Activated CD4-positive, alpha-beta T cell treated with anti-CD3 and anti-CD28 coated beads, Interleukin-2, amount 10 ng/mL, durations not matched to agents 7 days and 5 days (primary cell): Measurements from ENCODE around the gene SAYSD1. TPM values are rescaled to one million over a fixed set of nuclear protein-coding genes. Genes with fewer than 3 reads are reported as not detected.

Experiments
- CTCF ChIA-PET: fragments of 350-600 bp; sonication (Branson Sonifier 250); formaldehyde crosslinking; loops from one replicate; lab custom pipeline; 2021; ENCODE audit warnings: antibody characterized with exemption; lab: Charles Lee
- POLR2A ChIA-PET: fragments of 350-600 bp; sonication (Branson Sonifier 250); formaldehyde crosslinking; loops from one replicate; lab custom pipeline; 2021; ENCODE audit warnings: antibody characterized with exemption; lab: Charles Lee
- DNase-seq: peaks from one replicate; pipeline ENCODE4 v3.0.0-alpha.2; 2020
- H3K27ac Mint-ChIP-seq: one replicate; pipeline ENCODE4 v1.8.0; 2021; ENCODE audit warnings: mild to moderate bottlenecking, moderate library complexity, mixed read lengths
- H3K27me3 Mint-ChIP-seq: one replicate; pipeline ENCODE4 v1.8.0; 2021; ENCODE audit warnings: mixed read lengths
- H3K36me3 Mint-ChIP-seq: one replicate; pipeline ENCODE4 v1.8.0; 2021; ENCODE audit warnings: low read depth, mixed read lengths
- H3K4me1 Mint-ChIP-seq: one replicate; pipeline ENCODE4 v1.8.0; 2021; ENCODE audit warnings: mixed read lengths
- H3K4me3 Mint-ChIP-seq: one replicate; pipeline ENCODE4 v1.8.0; 2021; ENCODE audit warnings: mild to moderate bottlenecking, moderate library complexity, mixed read lengths
- H3K9me3 Mint-ChIP-seq: one replicate; pipeline ENCODE4 v1.8.0; 2021; ENCODE audit warnings: mixed read lengths
- total RNA-seq, 2 experiments: library from RNA; stranded (reverse); gene quantifications; one replicate each; pipeline ENCODE4 v1.2.3, GENCODE V29; 2021

SAYSD1 gene, protein sequence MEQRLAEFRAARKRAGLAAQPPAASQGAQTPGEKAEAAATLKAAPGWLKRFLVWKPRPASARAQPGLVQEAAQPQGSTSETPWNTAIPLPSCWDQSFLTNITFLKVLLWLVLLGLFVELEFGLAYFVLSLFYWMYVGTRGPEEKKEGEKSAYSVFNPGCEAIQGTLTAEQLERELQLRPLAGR
- total RNA-seq, result 10 to 100 TPM; 14.3 to 15.1 TPM

DNA sequence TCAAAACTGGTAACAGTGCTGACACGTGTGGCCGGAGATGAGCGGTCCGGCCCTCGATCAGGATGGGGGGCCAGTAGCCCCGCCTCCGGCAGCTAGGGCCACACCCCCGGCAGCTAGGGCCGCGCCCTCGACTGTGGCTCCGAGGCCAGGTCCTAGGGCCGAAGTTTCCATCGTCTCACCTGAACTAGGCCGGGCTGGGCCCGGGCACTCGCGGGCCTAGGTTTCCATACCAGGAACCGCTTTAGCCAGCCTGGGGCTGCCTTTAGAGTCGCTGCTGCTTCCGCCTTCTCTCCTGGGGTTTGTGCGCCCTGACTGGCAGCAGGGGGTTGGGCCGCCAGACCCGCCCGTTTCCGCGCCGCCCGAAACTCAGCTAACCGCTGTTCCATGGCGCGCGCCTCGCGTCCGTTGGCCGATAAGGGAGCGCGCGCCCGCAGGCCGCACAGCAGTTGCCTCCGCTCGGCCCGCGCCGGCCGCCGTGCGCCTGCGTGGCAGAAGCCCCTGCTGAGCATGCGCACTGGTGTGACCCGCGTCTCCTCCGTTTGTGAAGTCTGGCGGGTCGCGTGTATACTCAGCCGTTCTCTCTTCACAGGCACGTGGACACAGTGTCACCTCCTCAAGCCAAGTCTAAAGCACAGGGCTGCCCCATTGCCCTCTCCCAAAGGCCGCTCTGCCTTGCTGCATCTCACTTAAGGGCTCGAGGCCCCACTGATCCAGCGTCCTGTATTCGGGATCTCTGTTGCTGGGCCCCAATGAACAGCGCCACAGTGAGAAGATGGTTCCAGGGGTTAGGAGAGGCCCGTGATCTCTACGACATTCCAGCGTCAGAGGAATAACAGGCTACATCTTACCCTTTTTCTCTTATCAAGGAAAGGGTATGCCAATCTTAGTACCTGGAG lies at the start of gene SAYSD1:
Gene SAYSD1 (minus strand): TSS at position 483 of the 896 bp plus-strand sequence. CDS start 97 bp downstream, at position 386.
- Mint-ChIP-seq H3K9me3 (no peaks in the 10 kb centered on the region), H3K4me3 (peak within 1 kb of the TSS; percentile 96), H3K36me3 (peaks cover 16% of the 10 kb centered on the region), H3K27me3 (no peaks in the 10 kb centered on the region), H3K27ac (peak within 1 kb of the TSS; percentile 98), H3K4me1 (peaks cover 61% of the 10 kb centered on the region)
- POLR2A ChIA-PET, result interaction anchor here (1.0 kb wide), 1 partner anchor 39 kb away, joined by 3 read pairs; no protein-coding TSS in a partner anchor
- CTCF ChIA-PET, result interaction anchor here (1.0 to 1.4 kb wide), 2 partner anchors 14 to 188 kb away, joined by 3 to 4 read pairs; no protein-coding TSS in a partner anchor
- peak; percentile 93 for DNase-seq

DNA sequence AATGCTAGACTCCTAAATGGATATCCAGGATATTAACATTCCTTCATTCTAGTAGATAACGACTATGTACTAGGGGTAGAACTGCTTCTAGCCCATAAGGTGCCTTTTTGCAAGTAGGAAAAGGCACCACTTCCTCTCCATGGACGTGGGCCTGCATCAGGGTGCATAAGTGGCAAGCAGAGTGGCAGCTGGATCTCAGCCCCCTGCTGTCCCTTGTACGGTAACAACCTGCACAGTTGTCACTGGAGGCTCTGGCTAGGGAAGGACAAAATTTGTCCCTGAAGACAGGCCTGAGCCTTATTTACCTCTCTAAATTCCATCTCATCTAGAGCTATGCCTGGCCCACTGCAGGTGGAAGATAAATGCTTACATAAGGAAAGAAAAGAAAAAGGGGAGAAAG lies 42.5 kb upstream of the SAYSD1 start:
- ChIA-PET CTCF (interaction anchor here (0.6 to 2.1 kb wide), 6 partner anchors 9 to 152 kb away, joined by 3 to 5 read pairs (median 4); no protein-coding TSS in a partner anchor), POLR2A (no interaction called here)
- Mint-ChIP-seq H3K9me3 (peaks cover 2% of the 10 kb centered on the region), H3K36me3 (peaks cover 2% of the 10 kb centered on the region), H3K4me3 (no peak overlapping the region), H3K27me3 (no peaks in the 10 kb centered on the region), H3K4me1 (peaks cover 11% of the 10 kb centered on the region), H3K27ac (no peak overlapping the region)
- no peak for DNase-seq

DNA sequence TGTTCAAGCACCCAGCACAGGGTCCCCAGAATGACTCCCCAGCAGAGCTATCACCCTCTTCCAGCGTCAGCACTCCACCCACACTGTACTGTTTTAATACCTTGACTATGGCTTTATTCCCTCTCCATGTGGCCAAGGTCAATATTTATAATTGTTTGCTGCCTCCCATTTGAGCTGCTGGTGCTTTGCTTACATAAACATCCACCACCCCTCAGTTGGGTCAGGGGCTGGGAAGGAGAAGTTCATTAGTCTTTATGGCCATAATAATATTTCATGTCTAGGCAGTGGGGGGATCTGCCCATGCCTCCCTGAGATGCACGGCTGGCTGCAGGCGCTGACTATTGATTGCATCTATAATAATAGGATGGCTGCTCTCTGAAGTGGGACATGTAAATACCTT lies 41.8 kb upstream of the SAYSD1 start:
- peaks cover 2% of the 10 kb centered on the region for H3K36me3 Mint-ChIP-seq
- peaks cover 18% of the 10 kb centered on the region for H3K4me1 Mint-ChIP-seq
- CTCF ChIA-PET, result interaction anchor here (2.1 kb wide), 1 partner anchor 10 kb away, joined by 5 read pairs; no protein-coding TSS in a partner anchor
- DNase-seq, result no peak
- POLR2A ChIA-PET, result no interaction called here
- H3K9me3 Mint-ChIP-seq, result peaks cover 2% of the 10 kb centered on the region
- no peak overlapping the region for H3K27ac Mint-ChIP-seq
- no peak overlapping the region for H3K4me3 Mint-ChIP-seq
- H3K27me3 Mint-ChIP-seq, result no peaks in the 10 kb centered on the region

DNA sequence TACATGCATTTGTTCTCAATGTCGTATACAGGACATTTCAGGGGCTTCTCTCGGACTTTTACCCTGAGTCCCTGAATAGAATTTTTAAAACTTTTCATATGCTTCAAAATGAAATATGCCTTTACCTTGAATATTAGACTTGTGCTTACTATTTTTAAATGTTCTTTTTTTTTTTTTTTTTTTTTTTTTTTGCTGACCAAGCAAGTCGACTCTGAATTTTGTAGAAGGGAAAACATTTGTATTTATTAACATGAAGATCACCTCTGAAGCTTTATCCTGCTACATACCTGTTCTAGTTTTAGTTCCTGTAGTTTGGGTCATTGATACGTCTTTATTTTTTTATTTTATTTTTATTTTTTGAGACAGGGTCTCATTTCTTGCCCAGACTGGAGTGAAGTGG lies 39.7 kb upstream of the SAYSD1 start:
- peaks cover 6% of the 10 kb centered on the region for H3K27me3 Mint-ChIP-seq
- H3K9me3 Mint-ChIP-seq, result peaks cover 2% of the 10 kb centered on the region
- H3K27ac Mint-ChIP-seq, result no peak overlapping the region
- H3K4me3 Mint-ChIP-seq, result no peak overlapping the region
- ChIA-PET CTCF (interaction anchor here (0.6 kb wide), 1 partner anchor 8 kb away, joined by 5 read pairs; no protein-coding TSS in a partner anchor), POLR2A (no interaction called here)
- DNase-seq, result no peak
- peaks cover 2% of the 10 kb centered on the region for H3K36me3 Mint-ChIP-seq
- H3K4me1 Mint-ChIP-seq, result peaks cover 20% of the 10 kb centered on the region

DNA sequence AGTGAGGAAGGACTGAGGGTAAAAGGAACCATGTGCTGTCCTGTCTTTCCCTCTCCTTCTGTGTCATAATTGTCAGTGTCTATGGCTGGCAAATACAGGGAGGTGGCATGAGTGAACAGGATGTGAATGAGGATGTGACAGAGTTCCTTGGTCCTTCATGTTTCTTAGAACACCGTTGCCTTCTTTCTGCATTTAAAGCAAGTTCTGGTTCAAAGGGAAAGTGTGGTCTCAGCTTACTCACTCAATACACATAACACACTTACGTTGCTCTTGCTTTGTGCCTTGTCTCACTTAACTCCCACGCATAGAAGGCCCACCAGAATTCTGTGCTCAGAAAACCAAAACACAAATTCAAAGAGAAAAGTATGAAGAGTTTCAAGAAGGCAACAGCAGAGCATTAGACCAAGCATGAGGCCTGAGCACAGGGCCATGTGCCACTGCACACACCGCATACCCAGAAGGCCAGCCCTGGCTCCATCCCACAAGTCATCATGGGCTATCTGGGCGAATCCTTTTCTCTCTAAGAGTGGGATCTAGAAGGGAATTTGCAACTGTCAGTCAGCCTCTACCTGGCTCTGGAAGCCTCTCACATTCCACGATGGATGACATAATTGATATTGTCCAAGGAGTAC lies 38.9 kb upstream of the SAYSD1 start:
- Mint-ChIP-seq H3K9me3 (no peaks in the 10 kb centered on the region), H3K4me3 (no peak overlapping the region), H3K4me1 (peaks cover 20% of the 10 kb centered on the region), H3K27ac (no peak overlapping the region), H3K36me3 (no peaks in the 10 kb centered on the region), H3K27me3 (peaks cover 10% of the 10 kb centered on the region)
- no peak for DNase-seq
- CTCF ChIA-PET, result no interaction called here
- POLR2A ChIA-PET, result interaction anchor here (0.9 kb wide), 1 partner anchor 39 kb away, joined by 3 read pairs; the partner anchor contains the start of gene SAYSD1

DNA sequence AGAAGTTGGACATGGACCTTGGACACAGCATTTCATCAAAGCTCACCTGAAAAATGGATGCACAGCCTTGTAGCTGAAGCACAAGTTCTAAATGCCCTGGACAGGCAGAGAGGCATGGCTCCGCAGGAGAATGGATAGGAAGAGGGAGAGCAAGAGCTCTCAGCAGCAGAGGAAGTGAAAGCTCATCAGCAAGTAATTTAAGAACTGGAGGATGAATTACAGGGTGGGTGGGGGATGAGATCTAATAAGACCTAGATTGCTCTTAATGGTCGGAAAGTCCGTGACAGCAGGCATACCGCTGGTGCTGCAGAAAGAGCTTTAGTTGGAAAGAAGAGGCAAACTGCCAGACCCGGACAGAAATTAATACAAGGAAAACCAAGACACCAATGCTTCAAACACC lies 37.3 kb upstream of the SAYSD1 start:
- Mint-ChIP-seq H3K4me3 (no peak overlapping the region), H3K36me3 (no peaks in the 10 kb centered on the region), H3K4me1 (peaks cover 25% of the 10 kb centered on the region), H3K27ac (no peak overlapping the region), H3K27me3 (peaks cover 10% of the 10 kb centered on the region), H3K9me3 (no peaks in the 10 kb centered on the region)
- CTCF ChIA-PET, result interaction anchor here (0.6 to 1.7 kb wide), 7 partner anchors 13 to 447 kb away, joined by 3 to 5 read pairs (median 3); no protein-coding TSS in a partner anchor
- no peak for DNase-seq
- POLR2A ChIA-PET, result no interaction called here

DNA sequence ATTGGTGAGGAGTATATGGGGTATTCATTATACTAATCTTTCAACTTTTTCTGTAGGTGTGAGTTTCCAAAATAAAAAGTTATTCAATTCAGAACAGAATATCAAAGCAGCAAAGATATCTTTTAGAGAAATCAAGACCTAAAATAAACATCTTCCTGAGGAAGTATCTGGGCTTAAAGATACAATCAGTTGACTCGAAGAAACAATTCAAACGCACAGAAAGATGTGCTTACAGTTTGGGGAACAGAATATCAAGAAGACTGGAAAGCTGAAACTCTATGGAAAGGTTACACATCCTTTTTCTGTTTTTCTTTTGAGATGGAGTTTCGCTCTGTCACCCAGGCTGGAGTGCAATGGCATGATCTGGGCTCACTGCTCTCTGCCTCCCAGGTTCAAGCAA lies 36.2 kb upstream of the SAYSD1 start:
- no peak for DNase-seq
- CTCF ChIA-PET, result interaction anchor here (1.1 kb wide), 1 partner anchor 152 kb away, joined by 3 read pairs; no protein-coding TSS in a partner anchor
- no peak overlapping the region for H3K27ac Mint-ChIP-seq
- H3K4me3 Mint-ChIP-seq, result no peak overlapping the region
- peaks cover 25% of the 10 kb centered on the region for H3K4me1 Mint-ChIP-seq
- POLR2A ChIA-PET, result no interaction called here
- H3K9me3 Mint-ChIP-seq, result no peaks in the 10 kb centered on the region
- no peaks in the 10 kb centered on the region for H3K36me3 Mint-ChIP-seq
- peaks cover 10% of the 10 kb centered on the region for H3K27me3 Mint-ChIP-seq

DNA sequence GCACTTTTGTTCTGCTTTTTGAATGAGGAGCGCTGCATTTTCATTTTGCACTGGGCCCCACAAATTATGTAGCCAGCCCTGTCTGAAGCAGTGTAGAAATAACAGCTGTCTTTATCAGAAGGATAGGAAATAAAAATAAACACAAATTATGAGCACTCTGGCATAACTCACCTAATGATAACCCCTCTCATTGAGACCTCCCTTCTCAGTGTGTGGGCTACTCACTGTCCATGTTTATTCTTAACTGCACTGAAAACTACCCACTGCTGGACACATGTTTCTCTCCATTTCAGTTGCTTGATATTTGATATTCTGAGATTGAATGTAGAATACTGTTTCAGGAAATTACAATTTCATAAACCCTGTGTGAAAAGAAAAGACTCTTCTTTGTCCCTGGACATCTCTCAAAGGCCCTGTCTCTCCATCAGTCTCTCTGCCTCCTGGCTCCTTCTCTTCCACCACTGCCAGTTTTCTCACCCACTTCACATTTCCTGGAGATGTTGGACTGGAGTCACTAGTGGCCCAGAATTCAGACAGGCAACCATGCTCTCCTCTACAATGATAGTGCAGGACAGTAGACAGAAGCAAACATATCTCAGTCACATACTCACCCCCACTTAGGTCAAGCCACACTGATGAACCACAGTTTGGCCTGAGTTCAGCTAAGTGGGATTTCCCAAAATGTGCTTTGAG lies 29.6 kb upstream of the SAYSD1 start:
- H3K27me3 Mint-ChIP-seq, result peaks cover 6% of the 10 kb centered on the region
- no peaks in the 10 kb centered on the region for H3K9me3 Mint-ChIP-seq
- ChIA-PET POLR2A (no interaction called here), CTCF (no interaction called here)
- no peaks in the 10 kb centered on the region for H3K36me3 Mint-ChIP-seq
- no peak for DNase-seq
- no peak overlapping the region for H3K4me3 Mint-ChIP-seq
- H3K4me1 Mint-ChIP-seq, result peaks cover 5% of the 10 kb centered on the region
- no peak overlapping the region for H3K27ac Mint-ChIP-seq

DNA sequence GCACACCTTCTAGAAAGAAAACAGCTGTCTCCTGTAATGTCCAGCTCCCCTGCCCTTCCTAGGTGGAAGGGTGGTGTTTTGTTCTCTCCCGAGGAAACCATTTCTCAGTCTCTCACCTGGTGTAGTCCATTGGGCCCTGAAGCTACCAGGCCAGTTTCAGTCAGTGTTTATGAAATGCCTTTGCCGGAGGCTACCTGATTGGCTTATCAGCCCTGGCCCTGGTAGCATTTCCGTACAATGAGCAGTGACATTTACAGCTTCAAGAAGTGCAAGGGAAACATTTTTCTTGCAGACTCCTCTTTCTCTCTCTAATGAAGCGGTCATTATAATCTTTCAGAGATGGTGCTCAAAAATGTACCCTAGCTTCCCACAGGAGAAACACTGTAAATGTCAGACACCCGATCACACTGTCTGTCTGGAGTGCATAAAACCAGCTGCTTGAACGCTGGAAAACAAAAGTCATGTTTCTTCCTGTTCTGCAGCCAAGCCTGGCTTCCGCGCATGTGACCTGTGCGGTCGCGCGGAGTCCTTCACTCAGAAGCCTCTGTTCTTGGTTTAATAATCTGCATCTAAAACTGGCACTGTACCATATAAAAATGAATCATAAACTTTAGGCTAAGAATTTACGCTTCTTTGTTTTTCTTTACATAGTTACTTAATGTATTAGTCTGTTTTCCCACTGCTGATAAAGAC lies 28.4 kb upstream of the SAYSD1 start:
- CTCF ChIA-PET, result no interaction called here
- Mint-ChIP-seq H3K4me3 (no peak overlapping the region), H3K36me3 (no peaks in the 10 kb centered on the region)

DNA sequence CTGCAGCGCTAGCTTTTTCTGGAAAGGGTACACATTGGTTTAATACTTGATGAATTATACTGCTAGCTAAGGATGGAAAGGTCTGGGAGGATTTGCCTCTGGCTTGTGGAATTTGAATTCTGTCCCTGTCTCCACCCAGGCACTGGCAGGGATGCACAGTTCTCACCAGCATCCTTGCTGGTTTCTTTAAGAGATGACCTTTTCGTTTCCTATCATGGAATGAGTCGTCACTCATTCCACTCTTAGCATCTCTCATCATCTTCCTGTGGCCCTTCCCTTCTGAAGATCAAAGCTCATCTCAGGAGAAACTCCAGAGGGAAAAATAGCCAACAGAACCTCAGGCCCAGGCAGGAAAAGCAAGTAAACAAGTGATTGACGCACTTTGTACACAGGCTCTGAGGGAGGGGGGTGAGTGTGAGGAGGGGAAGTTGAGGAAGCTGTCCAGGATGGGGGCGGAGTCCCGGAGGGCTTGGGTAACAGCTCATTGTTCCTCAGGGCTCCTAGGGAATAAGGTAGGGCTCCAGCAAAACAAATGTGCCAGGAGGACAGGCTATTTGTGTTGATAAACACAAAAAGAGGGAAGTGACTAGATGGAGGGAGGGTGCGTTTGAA lies 25.7 kb upstream of the SAYSD1 start:
- Mint-ChIP-seq H3K27me3 (peaks cover 6% of the 10 kb centered on the region), H3K4me3 (no peak overlapping the region), H3K4me1 (no peaks in the 10 kb centered on the region), H3K27ac (no peak overlapping the region), H3K9me3 (peaks cover 2% of the 10 kb centered on the region), H3K36me3 (no peaks in the 10 kb centered on the region)
- DNase-seq, result no peak
- CTCF ChIA-PET, result interaction anchor here (1.0 kb wide), 1 partner anchor 10 kb away, joined by 3 read pairs; no protein-coding TSS in a partner anchor
- POLR2A ChIA-PET, result no interaction called here

More for the DNA sequence above, 28.4 kb upstream of the SAYSD1 start:
- POLR2A ChIA-PET, result no interaction called here
- Mint-ChIP-seq H3K27me3 (peaks cover 3% of the 10 kb centered on the region), H3K4me1 (peaks cover 5% of the 10 kb centered on the region), H3K9me3 (no peaks in the 10 kb centered on the region), H3K27ac (no peak overlapping the region)
- DNase-seq, result no peak

DNA sequence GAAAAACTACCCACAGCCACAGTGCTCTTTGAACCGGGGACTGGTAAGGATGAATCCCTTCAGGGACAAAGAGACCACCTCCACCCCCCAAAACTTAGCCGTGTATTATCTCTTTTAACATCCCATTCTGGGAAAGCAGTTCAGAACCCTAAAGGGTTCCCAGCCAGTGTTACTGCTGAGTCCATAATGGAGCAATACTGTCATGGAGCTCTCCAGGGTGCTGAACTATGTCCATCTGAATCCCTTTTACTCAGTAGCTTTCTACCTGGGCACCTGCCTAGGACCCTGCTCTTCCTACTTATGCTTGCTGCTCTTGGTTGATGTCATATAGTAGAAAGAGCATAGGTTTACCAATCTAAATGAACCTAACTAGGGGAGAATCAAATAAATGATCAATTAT lies 22.3 kb upstream of the SAYSD1 start:
- peaks cover 2% of the 10 kb centered on the region for H3K9me3 Mint-ChIP-seq
- peaks cover 6% of the 10 kb centered on the region for H3K27me3 Mint-ChIP-seq
- ChIA-PET POLR2A (no interaction called here), CTCF (interaction anchor here (1.4 to 1.5 kb wide), 2 partner anchors 9 to 92 kb away, joined by 3 to 4 read pairs; partner anchors contain the start of gene KCNK5)
- no peaks in the 10 kb centered on the region for H3K4me1 Mint-ChIP-seq
- peak; percentile 69 for DNase-seq
- no peak overlapping the region for H3K27ac Mint-ChIP-seq
- H3K36me3 Mint-ChIP-seq, result no peaks in the 10 kb centered on the region
- no peak overlapping the region for H3K4me3 Mint-ChIP-seq
